Stimulated activated CD8-positive, alpha-beta memory T cell treated with anti-CD3 and anti-CD28 coated beads, Interleukin-2, amount 100 ng/mL, for 1 hour (primary cell): Measurements from ENCODE around the gene DNAH6.
"Not testable (repeated sequence)": the region's sequence is repeated elsewhere in the genome, so short reads cannot be mapped to it uniquely, and the experiment has no call there.

ENCODE experiments used
- DNase-seq, 2 donors: peaks; one replicate each; pipeline ENCODE4 v3.0.0-alpha.2; 2020; ENCODE audit warnings: low read depth in 2 of 2

The DNAH6 gene

DNA sequence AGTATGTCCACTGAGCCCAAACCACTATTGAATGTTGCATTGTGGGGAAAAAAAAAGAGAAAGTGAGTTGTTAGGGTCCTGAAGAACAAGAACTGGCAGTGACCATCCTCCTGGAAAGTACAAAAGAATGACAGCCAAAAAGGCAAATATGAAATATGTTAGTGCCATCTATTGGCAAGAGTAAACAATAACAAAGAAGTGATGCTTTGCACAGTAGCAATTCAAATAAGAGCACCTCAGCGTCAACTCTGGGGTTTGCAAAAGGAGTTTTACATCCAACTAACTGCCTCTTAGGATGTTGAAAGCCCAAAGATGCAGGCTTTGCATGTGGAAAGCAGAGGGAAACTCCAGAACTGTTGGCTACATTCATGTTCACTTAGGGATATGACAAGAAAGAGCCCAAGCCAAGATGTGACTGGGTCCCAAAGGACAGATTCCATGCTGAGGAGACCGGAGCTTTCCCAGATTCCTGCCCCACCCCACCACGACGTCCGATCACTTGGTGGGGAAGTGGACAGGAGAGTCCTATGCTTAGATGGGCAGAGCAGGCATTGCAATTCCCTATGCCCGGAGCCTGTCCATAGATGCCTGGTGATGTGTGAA is 349.0 kb downstream of the DNAH6 start:
- DNase-seq = no peak

DNA sequence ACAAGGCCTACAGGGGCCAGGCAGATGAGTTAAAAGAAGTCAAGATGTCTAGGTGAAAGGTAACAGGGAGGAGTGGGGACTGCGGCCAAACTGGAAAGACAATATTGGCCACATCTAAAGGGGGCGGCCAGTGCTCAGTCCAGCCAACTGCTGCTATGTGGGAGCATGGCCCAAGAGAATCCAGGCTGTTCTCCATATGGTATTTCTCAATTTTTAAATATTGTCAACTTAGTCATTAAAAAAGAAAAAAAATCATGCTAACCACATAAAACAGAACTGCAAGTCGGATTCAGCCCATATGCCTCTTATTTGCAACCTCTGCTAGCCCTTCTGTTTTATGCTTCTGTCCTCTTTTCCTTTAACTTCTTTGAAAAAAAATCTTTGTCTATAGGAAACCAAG is 349.8 kb downstream of the DNAH6 start:
- no peak for DNase-seq

DNA sequence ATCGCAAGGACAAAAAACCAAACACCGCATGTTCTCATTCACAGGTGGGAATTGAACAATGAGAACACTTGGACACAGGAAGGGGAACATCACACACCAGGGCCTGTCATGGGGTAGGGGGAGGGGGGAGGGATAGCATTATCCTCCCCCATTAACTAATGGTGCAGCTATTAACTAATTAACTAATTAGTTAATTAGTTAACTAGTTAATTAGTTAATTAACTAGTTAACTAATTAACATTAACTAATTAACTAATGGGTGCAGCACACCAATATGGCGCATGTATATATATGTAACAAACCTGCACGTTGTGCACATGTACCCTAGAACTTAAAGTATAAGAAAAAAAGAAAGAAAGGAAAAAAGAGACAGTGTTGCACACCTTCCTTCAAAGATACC is 352.0 kb downstream of the DNAH6 start:
- not testable (repeated sequence) for DNase-seq
